ENCODE results near the gene DEPDC7.
"Not testable (repeated sequence)": the region's sequence is repeated elsewhere in the genome, so short reads cannot be mapped to it uniquely, and the experiment has no call there.

Gene DEPDC7

DNA sequence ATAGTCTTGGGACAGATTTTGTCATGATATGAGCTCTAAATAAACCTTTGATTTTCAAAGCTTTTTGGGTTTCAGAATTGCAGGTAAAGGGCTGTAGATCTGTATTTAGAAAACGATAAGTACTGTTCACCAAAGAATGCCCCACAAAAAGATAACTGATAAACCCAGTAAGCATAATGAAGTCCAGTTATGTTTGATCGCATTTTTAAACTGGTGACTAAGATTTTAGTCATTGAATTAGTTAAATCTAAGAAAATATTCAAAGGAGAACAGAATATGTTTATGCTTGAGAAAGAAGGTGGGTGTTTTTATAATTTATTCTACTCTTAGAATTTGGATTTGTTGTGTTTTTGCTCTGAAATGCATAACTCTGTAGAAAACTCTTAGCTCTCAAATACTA is 11.6 kb downstream of the DEPDC7 start:
- no peak for DNase-seq

DNA sequence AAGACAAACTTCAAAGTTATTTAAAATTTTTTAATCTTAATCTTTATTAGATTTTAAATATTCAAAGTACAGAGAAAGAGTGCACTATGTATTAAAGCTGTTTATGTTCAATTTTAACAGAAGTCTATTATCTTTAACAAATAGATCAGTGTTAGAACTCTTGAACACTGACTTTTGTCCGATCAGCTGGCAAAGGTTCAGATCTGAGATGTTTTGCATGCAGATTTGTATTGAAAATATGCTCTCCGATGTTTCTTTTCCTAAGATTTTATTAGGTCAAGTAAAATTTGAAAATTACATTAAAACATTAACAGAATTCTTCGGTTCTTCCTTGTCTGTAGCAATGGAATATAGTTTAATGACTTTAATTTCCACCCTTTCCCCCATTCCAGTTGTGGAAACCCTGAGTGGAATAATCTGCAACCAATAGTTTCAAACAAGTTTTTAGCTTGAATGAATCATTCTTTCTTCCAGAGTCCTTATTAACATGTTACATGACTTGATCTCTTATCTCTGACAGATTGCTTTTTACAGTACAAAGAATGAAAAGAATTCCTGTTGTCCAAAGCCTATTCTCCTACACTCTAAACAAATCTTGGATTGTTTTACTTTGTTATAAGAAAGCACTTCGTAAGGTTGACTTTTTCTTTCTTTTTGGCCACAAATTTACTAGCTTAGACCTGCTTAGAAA is 12.3 kb downstream of the DEPDC7 start:
- no peak for DNase-seq

DNA sequence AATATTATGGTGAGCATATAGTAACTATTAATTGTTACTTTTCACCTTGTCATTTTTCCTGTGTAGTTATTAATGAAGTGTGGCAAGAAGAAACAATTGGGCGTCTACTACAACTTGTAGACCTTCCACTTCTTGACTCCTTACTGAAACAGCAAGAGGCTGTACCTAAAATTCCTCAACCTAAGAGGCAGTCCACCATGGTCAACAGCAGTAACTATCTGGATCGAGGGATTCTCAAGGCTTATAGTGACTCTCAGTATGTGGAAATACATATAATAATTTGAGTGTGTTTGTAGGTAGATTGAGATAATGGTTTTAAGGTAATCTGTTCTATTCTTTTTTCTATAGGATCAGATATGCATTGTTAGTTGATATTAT is 12.8 kb downstream of the DEPDC7 start:
- no peak for DNase-seq

DNA sequence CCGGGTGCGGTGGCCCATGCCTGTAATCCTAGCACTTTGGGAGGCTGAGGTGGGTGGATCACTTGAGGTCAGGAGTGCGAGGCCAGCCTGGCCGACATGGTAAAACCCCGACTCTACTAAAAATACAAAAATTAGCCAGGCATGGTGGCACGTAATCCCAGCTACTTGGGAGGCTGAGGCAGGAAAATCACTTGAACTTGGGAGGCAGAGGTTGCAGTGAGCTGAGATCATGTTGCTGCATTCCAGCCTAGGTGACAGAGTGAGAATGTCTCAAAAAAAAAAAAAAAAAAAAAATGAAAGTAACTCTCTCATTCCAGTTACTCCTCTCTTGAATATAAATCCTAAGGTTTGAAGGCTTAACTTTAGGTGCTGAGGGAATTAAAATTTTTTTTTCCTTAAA is 13.5 kb downstream of the DEPDC7 start:
- DNase-seq: not testable (repeated sequence)

DNA sequence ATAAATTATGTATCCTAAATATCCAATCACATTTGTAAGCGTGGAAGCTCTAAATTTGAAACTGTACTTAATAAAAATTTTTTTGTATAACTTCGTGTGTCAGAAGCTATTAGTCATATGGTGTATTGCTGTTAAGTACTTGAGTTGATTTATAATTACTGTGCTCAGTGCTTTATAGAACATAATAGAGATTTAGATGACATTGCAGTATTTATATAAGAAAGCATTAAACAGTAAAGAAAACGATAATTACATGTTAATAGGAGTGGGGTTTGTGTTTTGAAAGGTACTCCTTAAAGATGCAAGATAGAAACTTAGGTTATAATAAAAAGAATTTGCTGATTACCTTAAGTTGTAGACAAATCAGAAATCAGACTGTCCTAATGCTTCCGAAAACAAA is 17.8 kb downstream of the DEPDC7 start:
- DNase-seq: no peak

DNA sequence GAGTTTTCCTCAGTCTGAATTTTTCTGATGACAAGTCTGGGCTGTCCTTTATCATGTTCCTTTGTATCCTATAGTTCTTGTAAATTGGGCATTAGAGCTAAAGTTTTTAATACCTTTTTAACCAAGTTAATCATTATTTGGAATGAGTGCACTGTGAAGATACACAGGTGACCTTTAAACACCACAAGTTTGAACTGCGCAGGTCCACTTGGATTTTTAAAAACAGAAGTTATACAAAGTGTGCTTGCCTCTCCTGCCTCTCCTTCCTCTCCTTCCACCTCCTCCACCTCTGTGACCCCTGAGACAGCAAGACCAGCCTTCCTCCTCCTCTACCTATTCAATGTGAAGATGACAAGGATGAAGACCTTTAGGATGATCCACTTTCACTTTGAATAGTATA is 19.3 kb downstream of the DEPDC7 start:
- DNase-seq: no peak

DNA sequence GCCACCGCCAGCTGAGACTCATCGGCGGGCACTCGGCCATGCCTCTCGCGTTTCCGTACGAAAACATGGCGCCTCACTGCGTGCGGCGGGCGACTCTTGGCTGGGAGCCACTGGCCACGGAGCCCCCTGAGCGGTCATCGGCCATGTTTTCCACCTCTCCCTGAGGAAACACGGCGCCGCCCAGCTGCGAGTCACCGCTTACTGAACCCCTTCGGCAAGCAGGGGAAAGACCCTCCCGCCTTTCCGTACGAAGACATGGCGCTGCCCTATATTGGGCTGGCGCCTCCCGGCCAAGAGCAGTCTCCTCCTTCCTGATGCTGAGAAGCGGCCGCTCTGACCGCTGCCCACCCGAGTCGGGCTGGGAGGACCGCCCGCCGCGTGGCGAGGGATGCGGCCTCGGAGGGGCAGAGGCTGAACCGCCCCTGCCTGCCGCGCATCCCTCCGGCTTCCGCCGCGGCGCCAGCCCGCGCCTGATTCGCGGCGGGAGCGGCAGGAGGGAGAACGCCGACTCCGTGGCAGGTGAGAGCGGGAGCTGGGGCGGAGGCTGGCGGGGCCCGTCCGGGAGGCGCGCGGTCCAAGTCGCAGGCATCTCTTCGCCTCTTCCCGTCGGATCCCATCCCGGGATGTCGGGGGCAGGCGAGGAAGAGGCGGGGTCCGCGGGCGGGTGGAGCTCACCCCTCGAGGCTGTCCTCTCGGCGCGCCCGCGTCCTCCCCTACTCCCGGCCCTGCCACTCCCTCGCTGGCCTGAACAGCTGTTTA is 23.8 kb downstream of the DEPDC7 start, which contains the start of gene TCP11L1:
Gene TCP11L1 (plus strand): TSS at position 299 of the 759 bp plus-strand sequence. CDS start 4,202 bp downstream, outside the sequence.
- DNase-seq: peak; percentile 83 to 84

DNA sequence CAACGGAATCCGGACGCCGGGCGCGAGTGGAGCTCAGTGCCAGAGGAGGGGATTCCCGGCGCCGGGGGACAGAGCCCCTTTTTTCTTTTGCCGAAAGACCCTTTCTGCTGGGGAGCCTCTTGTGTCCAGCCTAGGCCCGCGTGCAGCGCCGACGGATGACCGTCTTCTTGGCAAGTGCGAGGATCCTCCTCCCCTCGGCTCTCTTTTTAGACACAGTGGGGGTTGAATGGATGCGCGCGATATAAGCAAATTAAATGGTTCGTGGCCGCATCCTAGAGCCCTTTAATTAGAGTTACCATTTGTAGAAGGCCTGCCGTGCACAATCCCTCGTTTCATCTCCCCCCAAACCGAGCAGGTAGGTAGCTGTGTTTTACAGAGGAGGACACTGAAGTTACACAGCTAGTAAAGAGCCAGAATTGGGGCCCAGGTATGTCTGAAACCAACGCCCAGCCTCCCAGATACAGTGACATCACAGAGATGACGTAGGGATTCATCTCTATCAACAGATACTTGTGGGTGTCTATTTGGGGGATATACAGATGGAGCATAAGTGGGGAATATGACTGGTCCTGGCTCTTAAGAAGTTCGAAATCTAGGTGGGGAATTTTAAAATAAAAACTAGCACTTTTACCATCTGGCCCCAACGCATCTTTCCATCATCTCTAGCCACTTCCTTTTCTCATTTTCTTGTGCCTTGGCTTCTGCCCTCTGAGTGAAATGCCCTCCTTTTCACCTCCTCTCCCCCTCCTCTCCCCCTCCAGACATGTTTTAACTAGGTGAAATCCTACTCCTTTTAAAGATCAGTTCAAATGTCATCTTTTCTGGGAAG is 24.6 kb downstream of the DEPDC7 start:
- DNase-seq: peak; percentile 51

DNA sequence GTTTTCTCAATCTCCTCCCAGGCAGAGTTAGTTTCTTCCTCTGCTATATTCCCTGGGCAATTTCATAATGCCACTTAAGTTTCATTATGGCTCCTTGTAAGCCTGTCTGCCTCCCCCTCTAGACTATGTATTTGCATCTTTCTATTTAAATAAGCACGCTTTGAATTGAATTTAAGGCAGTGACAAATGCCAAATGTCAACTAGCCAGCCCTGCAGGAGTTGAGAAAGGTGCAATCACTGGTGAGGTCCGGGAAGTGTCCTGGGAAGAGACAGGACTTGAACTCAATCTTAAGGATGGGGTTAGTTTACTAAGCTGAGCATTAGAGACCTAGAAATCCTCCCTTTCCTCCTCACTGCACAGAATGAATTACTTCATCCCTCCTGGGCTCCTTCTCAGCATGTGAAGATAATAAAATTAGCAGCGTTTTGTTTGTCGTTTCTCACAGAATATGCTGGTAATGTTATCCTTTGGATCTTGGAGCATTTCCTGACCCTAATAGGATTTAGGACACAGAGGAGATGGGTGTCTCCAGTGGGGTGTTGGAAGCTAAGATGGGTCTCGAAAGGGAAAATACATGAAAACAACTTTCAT is 25.3 kb downstream of the DEPDC7 start:
- no peak for DNase-seq

DNA sequence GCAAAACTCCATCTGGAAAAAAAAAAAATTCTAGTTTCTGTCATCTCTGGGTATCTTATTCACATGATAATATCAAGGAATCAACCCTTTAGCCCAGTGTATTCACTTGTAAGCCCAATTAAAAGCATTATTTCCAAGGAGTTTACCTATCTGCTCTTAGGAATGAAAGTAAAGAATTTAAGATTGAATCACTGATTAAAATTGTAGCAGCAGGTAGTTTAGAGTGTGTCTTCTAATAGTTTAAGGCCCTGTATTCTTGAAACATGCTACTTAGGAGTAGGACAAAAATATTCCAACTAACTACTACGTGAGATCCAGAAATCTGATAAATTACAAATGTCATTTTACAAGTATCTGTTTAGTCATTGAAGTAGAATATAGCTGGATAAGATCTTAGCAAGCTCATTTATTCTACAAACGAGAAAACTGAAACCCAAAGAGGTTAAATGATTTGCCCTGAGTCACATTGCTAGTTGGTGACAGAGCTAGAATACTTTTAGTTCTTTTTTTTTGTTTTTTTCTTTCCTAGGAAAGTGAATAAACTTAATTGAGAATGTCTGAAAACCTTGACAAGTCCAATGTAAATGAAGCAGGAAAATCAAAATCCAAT is 27.6 kb downstream of the DEPDC7 start:
- DNase-seq: no peak

DNA sequence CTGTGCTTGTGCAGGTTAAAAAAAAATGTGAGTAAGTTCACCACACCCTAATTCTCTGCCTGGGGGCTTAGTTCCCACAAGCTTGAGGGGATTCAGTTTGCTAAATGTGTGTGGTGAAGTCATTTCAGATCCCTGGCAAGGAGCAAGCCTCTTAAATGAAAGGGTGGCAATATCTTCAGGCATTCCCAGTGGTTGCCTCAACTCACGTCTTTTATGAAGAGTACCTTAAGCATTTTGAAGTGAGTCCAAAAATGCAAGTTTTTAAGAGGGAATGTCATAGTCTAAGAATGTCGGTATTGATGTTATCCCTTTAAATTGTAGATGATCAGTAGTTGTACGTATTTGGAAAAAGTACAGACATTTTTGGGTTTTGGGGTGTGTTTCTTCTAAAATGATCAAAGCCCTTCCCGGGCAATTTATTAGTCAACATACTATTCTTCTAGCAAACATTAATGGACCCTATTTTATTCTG is 28.6 kb downstream of the DEPDC7 start:
- DNase-seq: no peak

DNA sequence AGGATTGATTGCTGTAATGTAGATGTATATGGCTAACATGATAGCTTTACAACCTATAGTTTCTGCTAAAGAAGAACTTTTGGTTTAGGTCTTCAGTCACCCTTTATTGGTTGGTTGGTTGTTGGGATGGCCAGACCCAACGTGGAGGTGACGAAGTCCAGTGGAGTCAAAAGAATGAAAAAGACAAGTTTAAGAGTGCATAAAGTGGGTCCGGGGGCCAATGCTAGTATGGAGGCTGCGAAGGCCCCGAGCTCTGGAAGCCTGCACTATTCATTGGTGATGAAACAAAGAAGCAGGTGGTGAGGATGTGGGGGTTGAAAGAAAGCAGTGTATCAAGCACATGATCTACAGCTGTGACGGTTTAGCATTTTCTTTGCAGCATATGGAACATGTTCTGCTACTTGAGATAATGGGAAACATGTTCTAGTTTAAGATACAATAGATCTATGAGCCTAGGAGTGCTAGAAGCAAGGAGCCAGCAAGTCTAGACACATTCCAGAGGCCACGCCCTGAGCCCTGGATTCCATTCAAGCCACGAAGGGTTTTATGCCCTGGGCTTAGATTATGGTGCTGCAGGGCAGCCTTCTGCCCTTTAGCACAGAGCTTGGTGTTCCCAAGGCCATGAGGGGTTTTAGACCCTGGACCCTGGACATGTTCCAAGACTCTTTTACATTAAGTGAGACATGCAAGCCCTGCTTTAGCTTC is 30.0 kb downstream of the DEPDC7 start:
- no peak for DNase-seq

DNA sequence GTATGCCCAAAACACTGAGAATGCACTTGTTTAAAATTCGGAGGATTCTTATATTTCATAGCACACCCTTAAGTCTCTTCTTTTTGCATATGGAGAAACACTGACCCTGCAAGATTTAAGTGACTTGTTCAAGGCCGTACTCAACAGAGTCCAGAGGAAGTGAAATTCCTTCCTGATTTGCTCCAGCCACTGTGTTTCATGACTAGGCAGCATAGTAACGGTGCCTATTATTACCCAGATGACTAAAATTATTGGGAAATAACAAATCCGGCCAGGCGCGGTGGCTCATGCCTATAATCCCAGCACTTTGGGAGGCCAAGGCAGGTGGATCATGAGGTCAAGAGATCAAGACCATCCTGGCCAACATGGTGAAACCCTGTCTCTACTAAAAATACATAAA is 33.0 kb downstream of the DEPDC7 start:
- DNase-seq: not testable (repeated sequence)

DNA sequence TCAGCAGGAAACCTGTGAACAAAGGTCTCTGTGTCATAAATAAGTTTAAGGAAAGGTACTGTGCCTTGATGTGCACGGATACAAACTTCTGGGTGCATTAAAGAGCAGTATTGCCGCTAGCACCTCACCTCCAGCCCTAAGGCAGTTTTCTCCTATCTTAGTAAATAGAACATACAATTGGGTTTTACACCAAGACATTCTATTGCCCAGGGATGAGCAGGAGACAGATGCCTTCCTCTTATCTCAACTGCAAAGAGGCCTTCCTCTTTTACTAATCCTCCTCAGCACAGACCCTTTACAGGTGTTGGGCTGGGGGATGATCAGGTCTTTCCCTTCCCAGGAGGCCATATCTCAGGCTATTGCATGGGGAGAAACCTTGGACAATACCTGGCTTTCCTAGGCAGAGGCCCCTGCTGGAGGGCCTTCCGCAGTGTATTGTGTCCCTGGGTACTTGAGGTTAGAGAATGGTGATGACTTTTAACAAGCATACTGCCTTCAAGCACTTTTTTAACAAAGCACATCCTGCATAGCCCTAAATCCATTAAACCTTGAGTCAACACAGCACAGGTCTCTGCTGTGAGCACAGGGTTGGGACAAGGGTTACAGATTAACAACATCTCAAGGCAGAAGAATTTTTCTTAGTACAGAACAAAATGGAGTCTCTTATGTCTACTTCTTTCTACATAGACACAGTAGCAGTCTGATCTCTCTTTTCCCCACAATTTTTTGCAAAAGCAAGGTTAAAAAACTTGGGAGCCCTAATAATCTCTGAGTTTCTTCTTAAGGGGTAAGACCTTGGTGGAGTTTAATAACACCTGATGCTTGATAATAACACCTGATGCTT is 34.1 kb downstream of the DEPDC7 start:
- DNase-seq: not testable (repeated sequence)

DNA sequence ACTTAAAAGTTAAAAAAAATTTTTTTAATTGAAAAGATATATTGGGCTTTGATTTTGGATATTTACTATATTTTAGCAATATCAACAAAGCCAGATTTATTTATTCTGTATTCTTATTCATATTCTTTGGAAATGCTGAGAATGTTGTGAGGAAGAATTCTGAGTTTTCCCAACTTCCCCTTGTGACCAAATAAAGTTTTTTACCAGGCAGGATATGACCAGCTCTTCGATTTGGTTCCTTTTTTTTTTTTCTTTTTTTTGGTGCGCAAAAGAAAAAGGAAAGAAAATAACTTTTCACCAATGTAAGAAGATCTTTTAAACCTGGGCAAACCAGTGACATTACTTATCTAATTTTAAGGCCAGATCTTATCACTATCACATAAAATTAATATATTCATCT is 36.6 kb downstream of the DEPDC7 start:
- no peak for DNase-seq

DNA sequence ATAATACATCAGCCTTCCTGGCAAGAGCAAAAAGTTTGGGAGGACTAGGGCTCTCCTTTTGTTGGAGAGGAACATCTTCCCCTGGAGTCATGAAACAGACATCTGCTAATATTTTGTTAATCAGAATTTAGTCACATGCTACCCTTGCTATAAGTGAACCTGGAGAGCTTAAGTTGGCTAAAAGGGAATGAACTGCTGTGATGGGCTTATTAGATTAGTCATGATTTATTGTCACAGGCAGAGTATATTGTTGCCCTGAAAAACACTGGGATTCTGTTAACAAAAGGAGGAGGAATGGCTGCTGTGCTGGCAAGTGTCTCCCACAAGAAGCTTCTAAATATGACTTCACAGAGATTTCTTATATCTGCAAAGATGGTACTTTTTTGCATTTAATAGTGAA is 39.7 kb downstream of the DEPDC7 start:
- no peak for DNase-seq

DNA sequence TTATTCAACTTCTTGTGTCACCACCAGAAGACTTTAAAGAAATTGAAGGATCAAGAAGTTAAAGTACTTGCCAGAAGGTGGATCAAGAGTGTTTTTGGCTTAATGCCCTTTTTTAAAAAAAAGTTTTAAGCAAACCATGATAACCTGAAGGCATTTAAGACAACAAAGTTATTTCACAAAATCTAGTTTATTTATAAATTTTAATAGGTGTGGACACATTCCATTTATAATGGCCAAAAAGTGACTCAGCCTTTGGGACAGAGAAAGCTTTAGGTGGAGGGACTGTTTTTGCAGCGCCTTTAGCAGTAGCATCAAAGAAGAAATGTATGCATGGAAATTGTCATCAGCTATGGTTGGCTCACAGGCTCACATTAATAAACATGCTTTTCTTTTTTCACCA is 41.6 kb downstream of the DEPDC7 start:
- no peak for DNase-seq

DNA sequence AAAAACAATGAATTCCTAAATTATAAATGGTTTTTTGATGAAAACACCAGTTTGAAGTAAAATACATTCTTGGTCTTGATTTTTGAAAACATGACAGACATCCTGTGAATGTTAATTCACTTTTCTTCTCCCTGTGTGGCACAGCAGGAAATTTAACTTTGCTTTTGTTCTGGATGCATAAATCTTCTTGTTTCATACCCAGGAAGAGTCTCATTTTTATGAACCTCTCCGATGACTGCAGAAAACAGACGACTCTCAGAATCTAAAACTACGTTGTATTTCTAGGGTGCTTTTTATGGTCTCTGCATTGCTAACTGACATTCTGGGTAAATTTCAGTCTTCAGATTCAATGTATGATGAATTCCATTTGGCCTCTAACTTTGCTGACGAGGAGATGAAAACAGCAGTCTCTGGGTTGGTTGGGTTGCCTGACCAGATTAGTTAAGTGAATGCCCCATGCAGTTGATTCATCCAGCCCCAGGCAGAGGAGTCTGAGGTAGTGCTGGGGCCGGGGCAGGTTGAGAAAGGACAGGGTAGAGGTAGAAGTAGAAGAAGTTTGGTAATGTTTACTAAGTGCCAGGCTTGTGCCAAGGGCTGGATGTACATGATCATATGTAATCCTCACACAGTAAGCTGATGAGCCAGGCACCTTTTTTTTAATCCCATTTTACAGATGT is 43.8 kb downstream of the DEPDC7 start:
- DNase-seq: no peak

DNA sequence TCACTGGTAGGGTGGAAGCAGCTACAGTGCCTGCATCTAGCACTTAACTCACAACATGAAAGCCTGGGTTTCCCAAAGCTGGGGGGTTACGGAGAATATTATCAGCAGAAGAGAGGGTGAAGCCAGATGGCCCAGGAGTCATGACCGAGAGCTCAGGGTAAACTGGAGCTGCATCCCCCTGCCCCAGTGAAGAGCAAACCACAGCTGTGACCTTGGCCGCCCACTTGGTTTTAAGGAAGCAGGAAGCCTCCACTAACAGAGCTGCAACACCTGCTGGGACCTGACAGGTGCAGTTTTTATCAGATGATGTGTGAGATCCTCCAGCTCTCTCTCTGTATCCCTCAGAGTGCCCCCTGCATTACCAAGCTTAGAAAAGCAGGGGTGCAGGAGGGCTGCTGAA is 44.6 kb downstream of the DEPDC7 start:
- DNase-seq: no peak

DNA sequence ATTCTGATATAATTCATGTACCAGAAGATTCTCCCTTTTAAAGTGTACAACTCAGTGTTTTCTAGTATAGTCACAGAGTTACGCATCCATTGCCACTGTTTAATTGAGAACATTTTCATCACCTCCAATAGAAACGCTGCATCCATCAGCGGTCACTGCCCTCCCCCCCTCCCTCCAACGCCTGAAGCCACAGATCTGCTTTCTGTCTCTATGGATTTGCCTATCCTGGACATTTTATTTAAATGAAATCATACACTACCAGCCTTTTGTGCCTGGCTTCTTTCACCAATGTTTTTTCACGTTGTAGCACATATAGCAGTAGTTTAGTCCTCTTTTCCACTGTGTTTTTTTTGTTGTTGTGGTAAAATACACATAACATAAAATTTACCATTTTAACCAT is 46.5 kb downstream of the DEPDC7 start:
- DNase-seq: no peak

Measured in stimulated activated CD4-positive, alpha-beta T cell treated with anti-CD3 and anti-CD28 coated beads, Interleukin-2, amount 100 ng/mL, for 24 hours (primary cell).